Osteoblast (primary cell): ENCODE measurements around the gene UMODL1. TPM values are rescaled to one million over a fixed set of nuclear protein-coding genes. Genes with fewer than 3 reads are reported as not detected.
"Not testable (repeated sequence)": the region's sequence is repeated elsewhere in the genome, so short reads cannot be mapped to it uniquely, and the experiment has no call there.

ENCODE experiments used
- DNase-seq: peaks from one replicate; pipeline ENCODE4 v3.0.0; 2011; ENCODE audit warnings: low spot score, mixed read lengths; ENCODE audit not compliant: insufficient read length; ENCODE audit errors: missing footprints
- H2AFZ ChIP-seq: 2 replicates; pipeline ENCODE4 v1.6.0; 2011; ENCODE audit warnings: mild to moderate bottlenecking, low read length
- H3K27ac ChIP-seq: 2 replicates; pipeline ENCODE4 v1.5.1; 2011; ENCODE audit warnings: mild to moderate bottlenecking, low read depth, low read length, moderate library complexity
- H3K27me3 ChIP-seq: 2 replicates; pipeline ENCODE4 v1.6.0; 2012; ENCODE audit warnings: mild to moderate bottlenecking, control low read depth, inconsistent platforms, low read length, moderate library complexity; ENCODE audit not compliant: insufficient read depth
- H3K36me3 ChIP-seq: 2 replicates; pipeline ENCODE4 v1.5.1; 2011; ENCODE audit warnings: mild to moderate bottlenecking, low read length, control low read depth, moderate library complexity; ENCODE audit not compliant: insufficient read depth
- H3K4me1 ChIP-seq: 2 replicates; pipeline ENCODE4 v1.5.1; 2011; ENCODE audit warnings: mild to moderate bottlenecking, low read length, control low read depth, moderate library complexity; ENCODE audit not compliant: insufficient read depth
- H3K4me2 ChIP-seq: 2 replicates; pipeline ENCODE4 v1.6.0; 2011; ENCODE audit warnings: mild to moderate bottlenecking, low read length; ENCODE audit not compliant: insufficient read depth
- H3K4me3 ChIP-seq: fragments of 200-600 bp; sonication (generic); 3 replicates; pipeline ENCODE4 v1.5.1; 2012; ENCODE audit warnings: mild to moderate bottlenecking, low read length, inconsistent platforms; ENCODE audit not compliant: insufficient read depth
- H3K79me2 ChIP-seq: 2 replicates; pipeline ENCODE4 v1.6.0; 2012; ENCODE audit warnings: mild to moderate bottlenecking, low read length, control low read depth, inconsistent platforms; ENCODE audit not compliant: insufficient read depth
- H3K9me3 ChIP-seq: 2 replicates; pipeline ENCODE4 v1.5.1; 2011; ENCODE audit warnings: low read depth, low read length, control low read depth
- H4K20me1 ChIP-seq: 2 replicates; pipeline ENCODE4 v1.6.0; 2012; ENCODE audit warnings: mild to moderate bottlenecking, low read length, control low read depth; ENCODE audit not compliant: insufficient read depth
- total RNA-seq: library from RNA; depleted of rRNA; stranded (reverse); fragments of >200 nt; gene quantifications from 2 replicates; pipeline ENCODE4 v1.2.3, GENCODE V29; 2012
- TF ChIP-seq, protein P1 (sequence below): IDR thresholded peaks from 2 replicates; pipeline ENCODE4 v1.5.1; 2011; ENCODE audit warnings: mild to moderate bottlenecking, low read depth, low read length, moderate library complexity; ENCODE audit errors: extremely low read depth

UMODL1 gene
- total RNA-seq, 1 donor = not detected

DNA sequence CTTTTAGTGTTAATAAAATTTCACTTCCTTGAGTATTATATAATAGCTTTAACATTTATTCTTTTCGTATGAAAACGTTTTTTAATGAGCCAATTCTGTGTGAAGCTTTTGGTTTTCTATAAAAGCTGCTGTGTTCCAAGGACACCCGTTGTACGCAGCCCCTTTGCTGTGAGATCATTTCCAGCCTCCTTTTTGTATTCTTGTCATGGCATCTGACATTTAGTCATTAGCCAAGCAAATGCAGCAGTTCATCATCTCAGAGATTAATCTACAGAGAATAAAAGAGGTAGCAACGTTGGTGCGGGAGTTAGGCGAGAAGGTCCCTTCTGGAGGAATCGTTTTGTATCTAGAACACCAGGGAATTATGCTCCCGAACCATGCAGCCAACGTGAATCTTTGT is 1.3 kb upstream of the UMODL1 start:
- Histone ChIP-seq H3K4me3 (no peak overlapping the region), H3K79me2 (no peaks in the 10 kb centered on the region), H3K4me2 (no peak overlapping the region), H3K27ac (no peak overlapping the region), H3K27me3 (peaks cover 62% of the 10 kb centered on the region), H4K20me1 (no peaks in the 10 kb centered on the region), H3K36me3 (no peaks in the 10 kb centered on the region), H3K9me3 (no peaks in the 10 kb centered on the region), H2AFZ (no peak overlapping the region), H3K4me1 (no peaks in the 10 kb centered on the region)
- TF ChIP-seq, protein P1, sequence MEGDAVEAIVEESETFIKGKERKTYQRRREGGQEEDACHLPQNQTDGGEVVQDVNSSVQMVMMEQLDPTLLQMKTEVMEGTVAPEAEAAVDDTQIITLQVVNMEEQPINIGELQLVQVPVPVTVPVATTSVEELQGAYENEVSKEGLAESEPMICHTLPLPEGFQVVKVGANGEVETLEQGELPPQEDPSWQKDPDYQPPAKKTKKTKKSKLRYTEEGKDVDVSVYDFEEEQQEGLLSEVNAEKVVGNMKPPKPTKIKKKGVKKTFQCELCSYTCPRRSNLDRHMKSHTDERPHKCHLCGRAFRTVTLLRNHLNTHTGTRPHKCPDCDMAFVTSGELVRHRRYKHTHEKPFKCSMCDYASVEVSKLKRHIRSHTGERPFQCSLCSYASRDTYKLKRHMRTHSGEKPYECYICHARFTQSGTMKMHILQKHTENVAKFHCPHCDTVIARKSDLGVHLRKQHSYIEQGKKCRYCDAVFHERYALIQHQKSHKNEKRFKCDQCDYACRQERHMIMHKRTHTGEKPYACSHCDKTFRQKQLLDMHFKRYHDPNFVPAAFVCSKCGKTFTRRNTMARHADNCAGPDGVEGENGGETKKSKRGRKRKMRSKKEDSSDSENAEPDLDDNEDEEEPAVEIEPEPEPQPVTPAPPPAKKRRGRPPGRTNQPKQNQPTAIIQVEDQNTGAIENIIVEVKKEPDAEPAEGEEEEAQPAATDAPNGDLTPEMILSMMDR = no peak
- DNase-seq = peak; percentile 22

DNA sequence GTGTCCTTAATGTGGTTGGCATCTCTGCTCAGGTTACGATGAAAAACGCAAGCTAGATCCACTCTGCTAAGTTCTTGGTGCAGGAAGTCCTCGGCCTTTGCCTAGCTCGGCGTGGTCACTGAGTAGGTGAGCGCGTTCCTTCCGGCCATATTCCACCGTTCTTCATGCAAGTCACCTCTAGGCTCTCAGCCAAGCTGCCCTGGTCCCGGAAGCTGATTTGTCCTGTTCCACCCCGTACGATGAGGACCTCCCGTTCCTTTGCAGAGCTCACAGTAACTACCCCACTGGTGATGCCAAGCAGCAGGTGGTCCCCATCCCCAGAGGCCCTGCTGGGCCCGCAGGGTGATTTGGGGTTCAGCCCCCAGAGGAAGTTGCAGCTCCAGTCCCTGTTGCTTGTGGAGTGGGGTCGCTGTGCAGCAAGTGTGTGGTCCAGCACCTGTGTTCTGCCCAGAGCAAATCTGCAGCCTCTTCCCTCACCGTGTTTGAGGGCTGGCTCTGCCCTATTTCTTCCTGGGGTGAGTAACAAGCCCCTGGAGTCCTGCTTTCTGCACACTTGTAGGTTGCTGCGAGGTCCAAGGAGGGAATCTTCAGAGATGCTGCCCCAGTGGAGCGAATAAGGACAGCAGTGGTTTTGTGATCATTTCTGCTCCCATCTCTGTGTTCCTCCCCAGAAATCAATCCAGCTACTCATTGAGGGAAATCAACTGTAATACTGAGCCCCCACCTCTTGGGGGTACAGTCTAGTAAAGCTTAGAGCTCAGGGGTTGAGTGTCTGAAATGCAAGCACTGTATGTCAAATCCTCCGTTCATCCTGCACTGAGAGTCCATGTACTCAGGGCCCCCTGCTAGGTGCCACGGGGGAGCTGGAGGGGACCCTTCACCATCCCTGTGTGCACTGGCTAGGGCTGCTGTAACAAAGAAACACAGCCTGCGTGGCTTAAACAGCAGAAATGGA is 2.3 kb downstream of the UMODL1 start:
- Histone ChIP-seq H2AFZ (no peak overlapping the region), H3K4me1 (no peaks in the 10 kb centered on the region), H3K4me2 (no peak overlapping the region), H3K79me2 (no peaks in the 10 kb centered on the region), H3K27ac (no peak overlapping the region), H3K4me3 (no peak overlapping the region), H3K36me3 (no peaks in the 10 kb centered on the region), H3K9me3 (no peaks in the 10 kb centered on the region), H4K20me1 (no peaks in the 10 kb centered on the region), H3K27me3 (peaks cover 57% of the 10 kb centered on the region)
- TF ChIP-seq, protein P1 = peak; percentile 6
- DNase-seq = peak; percentile 71

DNA sequence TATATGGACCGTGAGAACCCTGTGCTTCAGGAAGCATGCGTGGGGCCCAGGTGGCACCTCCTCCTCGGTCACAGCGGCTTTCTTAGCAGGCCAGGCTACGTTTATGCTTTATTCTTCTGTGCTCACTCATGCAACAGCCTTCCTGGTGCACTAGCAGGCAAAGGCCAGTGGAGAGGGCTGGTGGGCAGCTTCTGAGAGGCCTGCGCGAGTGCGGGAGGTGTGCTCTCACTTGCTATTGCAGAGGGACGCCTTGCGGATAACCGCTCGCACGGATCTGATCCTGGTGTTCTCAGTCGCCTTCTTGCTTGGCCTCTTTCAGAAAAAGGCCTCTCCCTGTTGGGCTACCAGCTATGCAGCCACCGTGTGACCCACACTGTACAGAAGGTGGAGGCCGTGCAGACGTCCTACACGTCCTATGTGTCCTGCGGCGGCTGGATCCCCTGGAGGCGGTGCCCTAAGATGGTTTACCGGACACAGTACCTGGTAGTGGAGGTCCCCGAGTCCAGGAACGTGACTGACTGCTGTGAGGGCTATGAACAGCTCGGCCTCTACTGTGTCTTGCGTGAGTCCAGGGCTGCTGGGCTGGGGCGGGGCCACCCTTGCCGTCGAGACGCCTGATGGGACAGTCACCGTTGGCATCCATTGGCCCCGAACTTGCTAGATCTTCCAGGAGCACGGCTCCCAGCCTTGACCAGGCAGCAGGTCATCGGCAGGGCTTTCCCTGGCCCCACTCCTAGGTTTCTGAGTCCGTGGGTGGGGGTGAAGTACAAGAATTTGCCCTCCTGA is 4.8 kb downstream of the UMODL1 start:
- Histone ChIP-seq H3K79me2 (no peaks in the 10 kb centered on the region), H3K4me3 (no peak overlapping the region), H3K4me1 (peaks cover 7% of the 10 kb centered on the region), H4K20me1 (no peaks in the 10 kb centered on the region), H3K36me3 (no peaks in the 10 kb centered on the region), H3K9me3 (no peaks in the 10 kb centered on the region), H3K27me3 (peaks cover 37% of the 10 kb centered on the region), H2AFZ (no peak overlapping the region), H3K4me2 (no peak overlapping the region), H3K27ac (no peak overlapping the region)
- TF ChIP-seq, protein P1 = no peak
- peak; percentile 38 for DNase-seq

DNA sequence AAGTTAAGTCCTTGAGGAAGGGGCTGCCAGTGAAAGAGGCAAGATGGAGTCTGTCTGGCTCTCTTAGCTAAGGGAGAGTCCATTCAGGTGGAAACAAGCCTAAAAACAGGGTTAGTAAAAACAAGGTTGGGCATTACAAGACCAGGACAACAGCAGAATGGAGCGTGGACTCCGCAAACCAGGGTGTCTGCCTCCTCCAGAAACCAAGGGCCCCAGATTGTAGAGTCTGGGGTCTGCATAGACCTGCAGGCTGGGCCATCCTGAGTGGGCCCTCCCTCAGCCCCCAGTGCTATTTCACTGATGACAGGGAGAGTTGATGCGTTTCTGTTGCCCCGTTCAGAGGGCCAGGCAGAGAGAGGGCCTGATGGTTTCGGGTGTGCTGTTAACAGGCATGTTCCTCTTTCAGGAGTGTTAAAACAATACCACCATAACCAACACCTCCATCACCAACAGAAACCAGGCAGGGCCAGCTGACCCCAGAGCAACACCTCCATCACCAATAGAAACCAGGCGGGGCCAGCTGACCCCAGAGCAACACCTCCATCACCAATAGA is 6.6 kb downstream of the UMODL1 start:
- not testable (repeated sequence) for H3K79me2 ChIP-seq, H3K4me1 ChIP-seq, H3K4me3 ChIP-seq, H3K36me3 ChIP-seq, H2AFZ ChIP-seq, H3K4me2 ChIP-seq, H4K20me1 ChIP-seq, H3K27ac ChIP-seq, H3K9me3 ChIP-seq
- DNase-seq = peak; percentile 58
- H3K27me3 ChIP-seq = peaks cover 29% of the 10 kb centered on the region

DNA sequence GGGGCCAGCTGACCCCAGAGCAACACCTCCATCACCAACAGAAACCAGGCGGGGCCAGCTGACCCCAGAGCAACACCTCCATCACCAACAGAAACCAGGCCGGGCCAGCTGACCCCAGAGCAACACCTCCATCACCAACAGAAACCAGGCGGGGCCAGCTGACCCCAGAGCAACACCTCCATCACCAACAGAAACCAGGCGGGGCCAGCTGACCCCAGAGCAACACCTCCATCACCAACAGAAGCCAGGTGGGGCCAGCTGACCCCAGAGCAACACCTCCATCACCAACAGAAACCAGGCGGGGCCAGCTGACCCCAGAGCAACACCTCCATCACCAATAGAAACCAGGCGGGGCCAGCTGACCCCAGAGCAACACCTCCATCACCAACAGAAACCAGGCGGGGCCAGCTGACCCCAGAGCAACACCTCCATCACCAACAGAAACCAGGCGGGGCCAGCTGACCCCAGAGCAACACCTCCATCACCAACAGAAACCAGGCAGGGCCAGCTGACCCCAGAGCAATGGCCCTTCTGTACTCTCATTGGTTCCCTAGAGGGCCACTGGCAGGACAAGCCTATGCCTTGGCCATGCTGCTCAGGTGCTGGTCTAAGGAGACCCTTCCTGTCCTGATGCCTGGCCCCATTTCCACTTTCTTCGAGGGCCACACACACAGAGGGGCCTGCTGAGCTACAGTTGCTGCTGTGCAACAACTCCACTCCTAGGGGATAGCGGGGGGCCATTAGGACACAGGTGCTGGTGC is 7.3 kb downstream of the UMODL1 start:
- DNase-seq = peak; percentile 21

More for the DNA sequence above, 7.3 kb downstream of the UMODL1 start:
- H2AFZ ChIP-seq, H3K36me3 ChIP-seq, H3K4me3 ChIP-seq, H3K27ac ChIP-seq, H4K20me1 ChIP-seq, H3K9me3 ChIP-seq, H3K4me1 ChIP-seq, H3K79me2 ChIP-seq, H3K4me2 ChIP-seq: not testable (repeated sequence)
- H3K27me3 ChIP-seq = peaks cover 27% of the 10 kb centered on the region
